ENCODE measurements around the gene TSPAN3.
A peak's percentile ranks its signal among the peaks of the same experiment; 100 is the strongest.

The TSPAN3 gene

DNA sequence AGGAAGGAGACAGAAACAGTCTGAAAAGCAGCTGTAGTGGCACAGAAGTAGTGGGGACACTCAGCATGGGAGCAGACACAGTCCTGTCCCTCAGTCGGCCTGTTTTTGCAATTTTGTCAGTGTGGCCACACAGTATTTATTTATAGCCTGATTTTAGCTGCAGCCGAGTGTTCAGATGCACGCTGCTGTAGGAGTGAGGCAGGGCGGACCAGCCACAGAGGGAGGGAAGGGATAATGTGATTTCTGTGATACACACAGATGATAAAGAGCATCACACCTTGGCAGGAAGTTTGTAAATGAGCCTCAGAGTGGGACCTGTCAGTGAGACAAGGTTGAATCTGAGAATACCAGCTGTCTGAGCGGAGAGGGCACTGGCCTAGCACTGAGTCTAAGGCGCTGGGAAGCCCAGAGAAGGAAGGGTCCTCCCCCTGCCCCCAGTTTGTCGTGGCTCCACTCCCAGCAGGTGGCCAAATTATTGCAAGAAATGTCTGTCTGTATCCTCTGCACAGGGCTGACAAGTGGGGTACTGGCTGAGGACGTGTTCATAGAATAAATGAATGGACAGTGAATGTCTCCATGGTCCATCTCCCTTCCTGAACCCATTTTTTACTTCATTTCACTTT, 72.1 kb downstream of the TSPAN3 start:
- H3K4me3 ChIP-seq (replicated peaks; ENCODE audit: insufficient read depth, low read length): peak overlapping the region; percentile 1
- no peak for DNase-seq (ENCODE audit: low read depth in 1 of 2, low spot score in 1 of 2)
- no peaks in the 10 kb centered on the region for H3K27me3 ChIP-seq (ENCODE audit: insufficient read depth, poor library complexity, severe bottlenecking)
- no peak for TF ChIP-seq GABPA (IDR thresholded peaks at IDR 0.05; ENCODE audit: low read depth)
- no peak for TF ChIP-seq SPI1 (IDR thresholded peaks at IDR 0.05; ENCODE audit: borderline replicate concordance, low read depth)
- no peak overlapping the region for H3K27ac ChIP-seq (replicated peaks)

DNA sequence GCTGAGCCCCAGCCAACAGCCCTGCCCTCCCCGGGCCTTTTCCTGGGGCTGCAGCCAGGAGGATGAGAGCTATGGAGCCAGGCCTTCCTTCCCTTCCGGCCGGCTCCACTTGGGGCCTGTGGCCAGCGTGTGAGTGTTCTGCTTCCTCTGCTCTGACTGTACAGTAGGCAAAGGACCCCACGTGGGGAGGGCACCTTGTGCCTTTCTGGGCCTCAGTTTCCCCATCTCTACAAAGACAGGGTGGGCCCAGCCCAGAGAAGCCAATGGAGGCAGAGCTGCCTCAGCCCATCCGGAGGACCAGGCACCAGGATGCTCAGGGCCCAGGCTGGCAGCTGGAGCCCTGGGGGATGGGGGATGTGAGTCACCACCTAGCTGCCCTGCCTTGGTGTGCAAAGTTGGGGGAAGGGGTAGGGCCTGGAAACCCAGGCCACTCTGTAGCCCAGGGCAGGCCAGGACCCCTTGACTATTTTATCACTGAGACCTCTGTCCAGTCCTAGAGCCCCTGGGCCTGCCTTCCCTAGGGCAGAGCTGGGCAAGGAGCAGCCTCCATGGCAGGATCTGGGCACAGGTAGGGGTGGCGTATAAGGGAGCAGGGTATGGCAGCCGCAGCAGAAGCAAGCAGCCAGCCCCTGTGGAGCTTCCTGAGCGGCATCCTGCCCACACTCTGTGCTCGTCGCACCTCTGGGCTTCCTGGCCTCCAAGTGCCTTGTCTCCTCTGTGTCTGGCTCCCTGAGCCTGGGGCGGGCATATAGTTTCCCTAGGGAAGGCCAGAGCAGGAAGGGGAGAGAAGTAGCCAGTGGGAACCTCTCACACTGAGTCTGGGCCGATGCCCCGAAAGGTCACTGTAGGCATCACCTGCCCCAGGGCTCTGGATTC, 74.1 kb downstream of the TSPAN3 start:
- Histone ChIP-seq H3K4me3 (replicated peaks; ENCODE audit: insufficient read depth, low read length) (peak overlapping the region; percentile 72), H3K27ac (replicated peaks) (peak overlapping the region; percentile 92), H3K27me3 (ENCODE audit: insufficient read depth, poor library complexity, severe bottlenecking) (no peaks in the 10 kb centered on the region)
- TF ChIP-seq SPI1 (IDR thresholded peaks at IDR 0.05; ENCODE audit: borderline replicate concordance, low read depth) (no peak), POLR2AphosphoS5 (IDR thresholded peaks at IDR 0.05; ENCODE audit: low read depth) (no peak), GABPA (IDR thresholded peaks at IDR 0.05; ENCODE audit: low read depth) (no peak)
- TF ChIP-seq, protein P1, sequence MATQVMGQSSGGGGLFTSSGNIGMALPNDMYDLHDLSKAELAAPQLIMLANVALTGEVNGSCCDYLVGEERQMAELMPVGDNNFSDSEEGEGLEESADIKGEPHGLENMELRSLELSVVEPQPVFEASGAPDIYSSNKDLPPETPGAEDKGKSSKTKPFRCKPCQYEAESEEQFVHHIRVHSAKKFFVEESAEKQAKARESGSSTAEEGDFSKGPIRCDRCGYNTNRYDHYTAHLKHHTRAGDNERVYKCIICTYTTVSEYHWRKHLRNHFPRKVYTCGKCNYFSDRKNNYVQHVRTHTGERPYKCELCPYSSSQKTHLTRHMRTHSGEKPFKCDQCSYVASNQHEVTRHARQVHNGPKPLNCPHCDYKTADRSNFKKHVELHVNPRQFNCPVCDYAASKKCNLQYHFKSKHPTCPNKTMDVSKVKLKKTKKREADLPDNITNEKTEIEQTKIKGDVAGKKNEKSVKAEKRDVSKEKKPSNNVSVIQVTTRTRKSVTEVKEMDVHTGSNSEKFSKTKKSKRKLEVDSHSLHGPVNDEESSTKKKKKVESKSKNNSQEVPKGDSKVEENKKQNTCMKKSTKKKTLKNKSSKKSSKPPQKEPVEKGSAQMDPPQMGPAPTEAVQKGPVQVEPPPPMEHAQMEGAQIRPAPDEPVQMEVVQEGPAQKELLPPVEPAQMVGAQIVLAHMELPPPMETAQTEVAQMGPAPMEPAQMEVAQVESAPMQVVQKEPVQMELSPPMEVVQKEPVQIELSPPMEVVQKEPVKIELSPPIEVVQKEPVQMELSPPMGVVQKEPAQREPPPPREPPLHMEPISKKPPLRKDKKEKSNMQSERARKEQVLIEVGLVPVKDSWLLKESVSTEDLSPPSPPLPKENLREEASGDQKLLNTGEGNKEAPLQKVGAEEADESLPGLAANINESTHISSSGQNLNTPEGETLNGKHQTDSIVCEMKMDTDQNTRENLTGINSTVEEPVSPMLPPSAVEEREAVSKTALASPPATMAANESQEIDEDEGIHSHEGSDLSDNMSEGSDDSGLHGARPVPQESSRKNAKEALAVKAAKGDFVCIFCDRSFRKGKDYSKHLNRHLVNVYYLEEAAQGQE (IDR thresholded peaks at IDR 0.05; ENCODE audit: insufficient replicate concordance, low read depth): no peak
- TF ChIP-seq, protein P2, sequence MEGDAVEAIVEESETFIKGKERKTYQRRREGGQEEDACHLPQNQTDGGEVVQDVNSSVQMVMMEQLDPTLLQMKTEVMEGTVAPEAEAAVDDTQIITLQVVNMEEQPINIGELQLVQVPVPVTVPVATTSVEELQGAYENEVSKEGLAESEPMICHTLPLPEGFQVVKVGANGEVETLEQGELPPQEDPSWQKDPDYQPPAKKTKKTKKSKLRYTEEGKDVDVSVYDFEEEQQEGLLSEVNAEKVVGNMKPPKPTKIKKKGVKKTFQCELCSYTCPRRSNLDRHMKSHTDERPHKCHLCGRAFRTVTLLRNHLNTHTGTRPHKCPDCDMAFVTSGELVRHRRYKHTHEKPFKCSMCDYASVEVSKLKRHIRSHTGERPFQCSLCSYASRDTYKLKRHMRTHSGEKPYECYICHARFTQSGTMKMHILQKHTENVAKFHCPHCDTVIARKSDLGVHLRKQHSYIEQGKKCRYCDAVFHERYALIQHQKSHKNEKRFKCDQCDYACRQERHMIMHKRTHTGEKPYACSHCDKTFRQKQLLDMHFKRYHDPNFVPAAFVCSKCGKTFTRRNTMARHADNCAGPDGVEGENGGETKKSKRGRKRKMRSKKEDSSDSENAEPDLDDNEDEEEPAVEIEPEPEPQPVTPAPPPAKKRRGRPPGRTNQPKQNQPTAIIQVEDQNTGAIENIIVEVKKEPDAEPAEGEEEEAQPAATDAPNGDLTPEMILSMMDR (IDR thresholded peaks at IDR 0.05; ENCODE audit: insufficient read depth, low read length): no peak
- DNase-seq (ENCODE audit: low read depth in 1 of 2, low spot score in 1 of 2): peak in 1 of 2 experiments; percentile 40

DNA sequence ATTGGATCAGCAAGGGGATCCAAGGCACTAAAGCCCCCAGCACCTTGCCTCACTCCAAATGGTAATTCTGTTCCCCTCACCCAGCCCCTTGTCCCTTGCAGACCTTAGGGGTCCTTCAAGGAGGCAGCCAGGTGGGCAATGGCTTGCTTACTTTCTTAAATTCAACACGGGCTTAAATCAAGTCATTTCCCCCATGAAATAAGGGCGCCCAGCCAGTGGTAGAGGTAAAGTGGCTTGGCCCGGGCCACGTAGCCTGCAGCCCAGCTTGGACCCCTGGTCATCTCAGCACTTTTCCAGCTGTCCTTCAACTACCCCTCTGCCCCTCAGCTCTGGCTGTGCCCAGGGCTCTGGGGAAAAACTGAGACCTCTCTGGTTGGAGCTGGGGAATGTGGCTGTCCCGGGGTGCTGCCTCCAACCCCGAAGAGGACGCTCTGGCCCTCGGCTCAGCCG, 74.8 kb downstream of the TSPAN3 start:
- no peak for TF ChIP-seq POLR2AphosphoS5 (IDR thresholded peaks at IDR 0.05; ENCODE audit: low read depth)
- no peak for TF ChIP-seq SPI1 (IDR thresholded peaks at IDR 0.05; ENCODE audit: borderline replicate concordance, low read depth)
- TF ChIP-seq, protein P1 (IDR thresholded peaks at IDR 0.05; ENCODE audit: insufficient replicate concordance, low read depth): no peak
- TF ChIP-seq, protein P2 (IDR thresholded peaks at IDR 0.05; ENCODE audit: insufficient read depth, low read length): no peak
- TF ChIP-seq GABPA (IDR thresholded peaks at IDR 0.05; ENCODE audit: low read depth): no peak
- H3K4me3 ChIP-seq (replicated peaks; ENCODE audit: insufficient read depth, low read length): peak overlapping the region; percentile 72
- H3K27me3 ChIP-seq (ENCODE audit: insufficient read depth, poor library complexity, severe bottlenecking): no peaks in the 10 kb centered on the region
- DNase-seq (ENCODE audit: low read depth in 1 of 2, low spot score in 1 of 2): no peak
- peak overlapping the region; percentile 92 for H3K27ac ChIP-seq (replicated peaks)
